GM21528 (cell line): ENCODE measurements around the gene C1S.
"Not testable (repeated sequence)": the region's sequence is repeated elsewhere in the genome, so short reads cannot be mapped to it uniquely, and the experiment has no call there.

Source experiments
- ATAC-seq: cut with Tn5 transposase; IDR thresholded peaks from one replicate; pipeline ENCODE4 v1.9.1; 2021; ENCODE audit warnings: mild to moderate bottlenecking, moderate library complexity; ENCODE audit not compliant: unreplicated experiment, low FRiP score

The C1S gene

DNA sequence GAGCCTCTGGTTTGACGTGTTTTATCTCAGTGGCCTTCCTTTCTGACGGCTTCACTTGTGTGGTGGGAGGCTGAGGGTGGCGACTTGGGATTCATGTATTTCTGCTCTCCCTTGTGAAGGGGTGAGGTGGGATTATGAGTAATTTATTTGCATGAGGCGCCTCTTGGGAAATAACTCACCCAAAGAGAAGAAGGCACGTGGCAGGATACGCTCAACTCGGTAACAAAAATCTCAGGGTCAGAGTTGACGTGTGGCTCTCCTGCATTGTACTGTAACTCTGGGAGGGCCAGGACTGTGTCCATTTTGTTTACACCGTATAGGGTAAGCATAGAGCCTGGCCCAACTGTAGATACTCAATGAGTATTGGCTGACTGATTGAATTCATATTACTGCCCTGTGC is 14.6 kb upstream of the C1S start:
- no peak for ATAC-seq

DNA sequence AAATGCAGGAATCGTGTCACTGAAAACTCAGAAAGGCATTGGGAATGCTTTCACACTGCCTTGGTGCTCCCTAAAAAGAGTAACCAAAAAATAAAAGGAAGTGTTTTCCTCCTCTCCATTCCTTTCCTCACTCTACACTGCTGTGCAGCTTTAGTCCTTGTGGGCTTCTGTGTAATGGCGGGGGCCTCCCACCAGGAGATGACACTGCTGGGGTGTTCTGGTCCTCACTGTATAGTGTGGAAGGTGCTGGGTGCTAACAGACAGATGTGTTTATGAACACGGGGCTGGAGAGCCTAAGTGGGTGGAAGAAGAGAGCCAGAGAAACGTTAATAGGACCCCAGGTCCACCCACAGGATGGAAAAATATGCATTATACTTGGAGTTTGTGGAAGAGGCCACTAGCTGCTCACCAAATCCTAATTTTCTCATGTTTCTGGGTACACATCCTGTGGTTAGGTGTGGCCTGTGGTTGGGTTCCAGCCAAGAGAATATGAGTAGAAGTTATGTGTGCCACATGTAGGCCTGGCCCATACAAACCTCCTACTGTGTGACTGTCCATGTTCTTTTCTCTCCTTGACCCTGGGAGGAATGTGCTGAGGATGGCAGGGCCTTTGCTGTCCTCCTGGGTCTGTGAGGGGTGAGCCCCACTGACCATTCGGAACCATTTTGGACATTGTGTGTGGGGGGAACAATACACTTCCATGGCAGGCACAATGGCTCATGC is 14.0 kb upstream of the C1S start:
- ATAC-seq, result no peak

DNA sequence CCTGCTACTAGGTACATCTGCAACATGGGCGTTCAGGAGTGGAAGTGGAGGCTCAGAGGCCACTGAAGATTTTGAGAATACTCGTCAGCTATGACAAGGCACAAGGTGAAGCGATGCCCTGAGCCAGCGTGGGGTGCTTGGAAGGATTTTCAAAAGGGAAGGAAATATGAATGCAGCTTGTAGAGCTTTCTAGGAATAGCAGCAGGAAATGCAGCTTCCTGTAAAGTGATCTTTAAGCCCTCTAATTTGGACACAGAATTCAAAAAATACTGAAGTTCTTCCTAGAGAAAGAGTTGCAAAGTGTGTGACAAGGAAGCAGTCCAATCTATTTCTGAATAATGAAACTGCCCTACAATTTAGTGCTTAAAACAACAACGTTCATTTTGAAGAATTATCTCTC is 13.2 kb upstream of the C1S start:
- ATAC-seq, result no peak

DNA sequence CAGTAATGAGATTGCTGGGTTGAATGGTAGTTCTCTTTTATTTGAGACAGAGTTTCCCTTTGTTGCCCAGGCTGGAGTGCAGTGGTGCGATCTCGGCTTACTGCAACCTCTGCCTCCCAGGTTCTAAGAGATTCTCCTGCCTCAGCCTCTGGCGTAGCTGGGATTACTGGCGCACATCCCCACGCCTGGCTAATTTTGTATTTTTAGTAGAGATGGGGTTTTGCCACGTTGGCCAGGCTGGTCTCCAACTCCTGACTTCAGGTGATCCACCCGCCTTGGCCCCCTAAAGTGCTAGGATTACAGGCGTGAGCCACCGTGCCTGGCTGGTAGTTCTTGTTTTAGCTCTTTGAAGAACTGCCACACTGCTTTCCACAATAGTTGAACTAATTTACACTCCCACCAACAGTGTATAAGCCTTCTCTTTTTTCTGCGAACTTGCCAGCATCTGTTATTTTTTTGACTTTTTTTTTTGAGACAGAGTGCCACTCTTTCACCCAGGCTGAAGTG is 11.0 kb upstream of the C1S start:
- ATAC-seq, result not testable (repeated sequence)

DNA sequence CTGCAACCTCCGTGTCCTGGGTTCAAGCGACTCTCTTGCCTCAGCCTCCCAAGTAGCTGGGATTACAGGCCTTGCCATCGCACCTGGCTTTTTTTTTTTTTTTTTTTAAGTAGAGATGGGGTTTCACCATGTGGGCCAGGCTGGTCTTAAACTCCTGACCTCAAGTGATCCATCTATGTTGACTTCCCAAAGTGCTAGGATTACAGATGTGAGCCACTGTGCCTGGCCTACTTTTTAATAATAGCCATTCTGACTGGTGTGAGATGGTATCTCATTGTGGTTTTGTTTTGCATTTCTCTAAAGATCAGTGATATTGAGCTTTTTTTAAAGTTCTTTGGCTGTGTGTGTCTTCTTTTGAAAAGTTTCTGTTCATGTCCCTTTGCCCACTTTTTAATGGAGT is 10.5 kb upstream of the C1S start:
- not testable (repeated sequence) for ATAC-seq

DNA sequence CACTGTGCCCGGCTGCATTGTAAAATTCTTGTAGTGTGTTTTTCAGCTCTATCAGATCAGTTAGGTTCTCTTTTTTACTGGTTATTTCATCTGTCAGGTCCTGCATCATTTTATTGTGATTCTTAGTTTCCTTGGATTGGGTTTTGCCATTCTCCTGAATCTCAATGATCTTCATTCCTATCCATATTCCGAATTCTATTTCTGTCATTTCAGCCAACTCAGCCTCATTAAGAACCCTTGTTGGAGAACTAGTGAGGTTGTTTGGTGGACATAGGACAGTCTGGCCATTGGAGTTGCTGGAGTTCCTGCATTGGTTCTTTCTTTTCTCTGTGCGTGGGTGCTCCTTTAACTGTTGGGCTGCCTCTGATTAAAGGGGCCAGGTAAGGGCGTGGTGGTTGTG is 5.6 kb upstream of the C1S start:
- ATAC-seq, result no peak

DNA sequence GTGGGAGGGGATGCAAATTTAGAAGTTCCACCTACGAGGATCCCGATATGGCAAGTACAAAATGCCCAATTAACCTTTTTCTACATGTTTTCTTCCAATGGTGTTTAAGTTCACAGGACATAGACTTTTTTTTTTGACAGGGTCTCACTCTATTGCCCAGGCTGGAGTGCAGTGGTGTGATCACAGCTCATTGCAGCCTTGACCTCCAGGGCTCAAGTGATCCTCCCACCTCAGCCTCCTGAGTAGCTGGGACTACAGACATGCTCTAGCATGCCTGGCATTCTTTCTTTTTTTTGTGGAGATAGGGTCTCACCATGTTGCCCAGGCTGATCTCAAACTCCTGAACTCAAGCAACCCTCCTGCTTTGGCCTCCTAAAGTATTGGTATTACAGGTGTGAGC is 4.8 kb upstream of the C1S start:
- not testable (repeated sequence) for ATAC-seq

DNA sequence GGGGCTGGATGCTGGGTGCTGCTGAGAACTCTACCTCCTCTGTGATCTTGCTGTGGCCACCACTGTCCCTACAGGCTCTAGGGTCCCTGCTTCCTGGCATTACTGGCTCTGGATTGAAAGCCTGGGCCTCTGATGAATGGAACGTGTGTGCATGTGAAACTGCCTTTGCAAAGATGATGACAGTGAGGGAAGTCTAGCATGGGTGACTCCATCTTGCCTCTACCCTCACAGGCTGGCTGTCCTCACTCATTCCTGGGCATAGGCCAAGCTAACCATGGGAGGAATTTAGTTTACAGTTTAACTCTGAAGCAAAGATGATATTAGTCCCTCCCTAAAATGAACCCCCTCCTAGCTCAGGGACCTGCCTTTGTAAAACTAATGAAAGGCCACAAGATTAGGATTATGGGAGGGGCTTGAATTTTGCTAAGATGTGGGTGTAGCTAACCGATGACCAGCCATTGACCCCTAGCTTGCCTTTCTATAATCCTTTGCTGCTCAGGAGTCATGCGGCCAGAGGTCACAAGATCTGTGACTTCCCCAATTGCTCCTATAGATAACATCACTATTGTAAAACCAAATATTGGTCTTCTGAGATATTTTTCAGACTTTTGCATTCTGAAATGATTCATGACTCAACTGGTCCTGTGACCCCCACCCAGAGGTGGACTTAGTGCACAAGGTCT is 2.2 kb upstream of the C1S start:
- no peak for ATAC-seq

DNA sequence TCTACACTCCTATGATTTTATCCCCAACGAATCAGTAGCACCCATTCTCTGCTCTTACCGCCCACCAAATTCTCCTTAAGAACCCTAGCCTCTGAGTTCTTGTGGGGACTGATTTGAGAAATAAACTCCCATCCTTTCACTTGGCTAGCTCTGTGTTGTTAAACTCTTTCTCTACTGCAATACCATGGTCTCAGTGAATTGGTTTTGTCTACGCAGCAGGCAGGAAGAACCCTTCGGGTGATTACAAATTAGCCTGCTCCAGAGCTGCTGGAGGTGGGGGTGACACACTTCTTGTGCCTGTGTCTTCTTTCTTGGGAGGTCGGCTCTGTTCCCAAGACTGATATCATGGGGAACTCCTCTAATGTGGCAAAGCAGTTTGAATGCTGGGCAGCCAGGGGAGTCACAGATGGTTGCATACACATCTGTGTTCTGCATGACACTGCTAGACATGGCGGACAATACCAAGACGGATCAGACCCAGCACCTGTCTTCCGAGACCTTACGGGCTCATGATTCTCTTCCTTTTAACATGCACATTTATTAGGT is 1.6 kb upstream of the C1S start:
- no peak for ATAC-seq

DNA sequence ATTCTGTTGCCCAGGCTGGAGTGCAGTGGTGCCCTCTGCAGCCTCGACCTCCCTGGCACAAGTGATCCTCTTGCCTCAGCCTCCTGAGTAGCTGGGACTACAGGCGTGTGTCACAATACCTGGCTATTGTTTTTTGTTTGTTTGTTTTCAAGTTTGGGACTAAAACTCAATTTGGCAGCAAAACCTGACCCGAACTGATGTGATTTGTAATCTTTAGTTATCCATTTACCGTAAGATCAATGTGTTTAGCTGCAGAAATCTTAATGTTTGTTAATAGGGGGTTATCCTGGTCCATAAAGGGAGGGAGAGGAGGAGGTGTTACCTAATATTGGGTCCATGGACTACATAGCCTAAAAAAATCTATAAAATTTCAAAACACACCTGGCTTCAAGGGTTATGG is 738 bp upstream of the C1S start:
- no peak for ATAC-seq

DNA sequence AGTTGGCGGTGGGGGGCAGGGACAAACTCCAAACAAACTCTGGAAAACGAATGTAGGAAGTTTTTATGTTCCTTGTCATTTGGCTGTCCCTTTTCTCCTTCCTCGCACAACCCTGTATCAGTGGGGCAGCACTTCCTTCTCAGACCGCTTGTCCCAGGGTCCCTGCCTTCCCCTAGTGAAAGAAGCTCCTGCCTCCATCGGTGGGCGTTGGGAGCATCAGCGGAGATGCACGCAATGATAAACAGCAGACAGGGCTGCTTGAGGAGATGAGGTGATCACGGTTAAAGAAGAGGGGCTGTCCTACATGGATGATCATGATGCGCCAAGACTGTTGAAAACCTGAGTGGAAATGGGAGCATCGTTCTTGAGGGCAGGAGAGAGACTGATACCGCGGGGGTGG is 620 bp downstream of the C1S start:
- ATAC-seq, result no peak

DNA sequence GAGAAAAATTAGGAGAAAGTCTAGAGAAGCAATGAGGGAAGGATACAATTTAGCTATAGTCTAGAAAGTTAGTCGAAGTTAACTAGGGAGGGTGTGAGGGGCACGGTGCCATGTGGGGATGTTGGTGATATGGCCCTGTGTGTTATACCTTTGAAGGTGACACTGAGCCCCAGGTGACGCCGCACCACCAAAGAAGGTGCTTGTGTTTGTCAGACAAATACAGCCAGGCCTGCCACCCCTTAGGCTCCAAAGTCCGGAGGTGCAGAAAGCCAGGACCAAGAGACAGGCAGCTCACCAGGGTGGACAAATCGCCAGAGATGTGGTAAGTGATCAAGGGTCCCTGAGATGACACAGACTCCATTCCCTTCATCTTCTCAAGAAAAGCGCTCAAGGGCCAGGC is 1.1 kb downstream of the C1S start:
- no peak for ATAC-seq

DNA sequence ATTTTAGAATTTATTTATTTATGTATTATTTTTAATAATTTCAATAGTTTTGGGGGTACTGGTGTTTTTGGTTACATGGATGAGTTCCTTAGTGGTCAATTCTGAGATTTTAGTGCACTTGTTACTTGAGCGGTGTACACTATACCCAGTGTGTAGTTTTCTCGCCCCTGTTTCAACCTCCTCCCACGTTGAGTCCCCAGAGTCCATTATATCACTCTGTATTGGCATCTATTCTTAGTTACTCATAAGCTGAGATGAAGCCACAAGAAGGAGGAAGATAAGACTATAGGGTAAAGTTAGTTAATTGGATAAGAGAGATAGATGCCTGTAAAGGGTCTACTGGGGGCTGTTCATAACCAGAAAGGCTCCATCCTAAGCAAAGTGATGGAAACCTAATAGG is 4.0 kb downstream of the C1S start:
- no peak for ATAC-seq

DNA sequence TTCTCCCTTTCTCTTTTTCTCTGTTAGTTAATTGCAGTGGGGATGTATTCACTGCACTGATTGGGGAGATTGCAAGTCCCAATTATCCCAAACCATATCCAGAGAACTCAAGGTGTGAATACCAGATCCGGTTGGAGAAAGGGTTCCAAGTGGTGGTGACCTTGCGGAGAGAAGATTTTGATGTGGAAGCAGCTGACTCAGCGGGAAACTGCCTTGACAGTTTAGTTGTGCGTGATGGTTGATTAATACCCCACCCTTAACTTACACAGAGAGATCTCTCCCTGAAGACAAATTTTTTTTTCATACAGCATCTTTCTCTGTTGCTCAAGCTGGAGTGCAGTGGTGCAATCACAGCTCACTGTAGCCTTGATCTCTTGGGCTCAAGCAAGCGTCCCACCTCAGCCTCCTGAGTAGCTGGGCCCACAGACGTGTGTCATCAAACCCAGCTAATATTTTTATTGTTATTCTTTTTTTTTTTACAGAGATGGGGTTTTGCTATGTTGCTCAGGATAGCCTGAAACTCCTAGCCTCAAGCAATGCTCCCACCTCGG is 4.6 kb downstream of the C1S start:
- no peak for ATAC-seq

DNA sequence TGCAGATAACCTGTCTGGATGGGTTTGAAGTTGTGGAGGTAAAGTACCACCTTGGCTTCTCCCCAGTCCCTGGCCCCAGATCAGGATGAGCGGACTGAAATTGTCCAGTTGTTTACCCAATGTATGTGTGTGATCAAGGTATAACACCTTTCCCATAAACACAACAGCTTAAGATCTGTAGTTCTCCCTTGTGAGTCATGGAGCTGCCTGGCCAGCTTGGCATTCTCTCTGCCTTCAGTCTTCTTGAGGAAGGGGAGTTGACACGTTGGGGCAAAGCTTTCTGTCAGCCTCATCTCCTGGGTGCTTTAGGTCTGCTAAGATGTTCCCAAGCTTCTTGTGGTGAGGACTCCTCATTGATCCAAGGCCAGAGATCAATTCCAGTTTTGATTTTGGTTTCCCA is 6.1 kb downstream of the C1S start:
- ATAC-seq, result no peak

DNA sequence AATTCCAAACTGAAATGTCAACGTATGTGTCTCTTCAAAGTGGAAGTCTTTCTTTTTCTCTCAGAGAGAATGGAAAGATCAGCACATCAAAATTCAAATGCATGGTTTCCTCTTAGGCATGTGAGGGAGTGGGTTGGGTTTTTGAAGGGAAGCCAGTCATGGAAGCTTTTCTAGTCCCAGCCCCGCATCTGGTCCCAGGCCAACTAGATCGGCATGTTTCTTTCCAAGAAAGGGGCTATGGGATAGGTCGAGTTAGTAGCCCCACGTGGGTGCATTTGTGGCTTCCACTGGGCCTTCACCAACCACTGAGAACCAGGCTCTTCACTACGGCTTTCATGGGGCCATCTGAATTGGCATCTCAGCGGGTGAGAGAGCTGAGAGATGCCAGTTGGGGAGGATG is 6.6 kb downstream of the C1S start:
- no peak for ATAC-seq

DNA sequence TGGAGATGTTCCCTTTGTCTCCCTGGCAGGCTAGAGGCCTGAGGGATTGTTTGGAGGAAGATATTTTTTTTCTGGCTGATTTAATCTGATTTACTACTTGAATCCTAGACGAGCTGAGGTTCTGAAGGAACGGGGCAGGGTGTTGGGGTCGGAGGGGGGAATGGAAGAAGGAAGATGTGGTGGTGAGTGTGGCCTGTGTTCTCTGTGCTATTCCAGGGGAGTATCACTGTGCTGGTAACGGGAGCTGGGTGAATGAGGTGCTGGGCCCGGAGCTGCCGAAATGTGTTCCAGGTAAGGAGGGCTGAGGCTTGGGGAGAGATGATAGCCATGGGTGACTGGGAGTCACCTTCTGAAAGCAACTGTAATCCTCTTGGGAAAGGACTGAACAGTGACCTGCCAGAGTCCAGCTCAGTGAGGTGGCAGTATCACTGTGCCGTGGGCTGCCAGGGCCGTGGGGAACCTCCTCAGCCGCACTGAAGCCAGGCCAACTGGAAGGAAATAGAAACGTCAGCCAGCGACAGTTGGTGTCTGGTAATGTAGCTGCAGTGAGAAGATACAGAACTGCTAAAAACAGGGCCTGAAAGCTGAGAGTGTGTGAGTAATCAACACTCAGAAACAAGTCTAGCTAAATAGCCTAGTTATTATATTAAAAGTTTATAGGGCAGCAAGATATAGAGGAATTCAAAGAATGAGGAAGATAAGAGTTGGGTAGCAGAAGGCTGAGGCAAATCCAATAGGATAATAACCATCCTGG is 7.9 kb downstream of the C1S start:
- no peak for ATAC-seq

DNA sequence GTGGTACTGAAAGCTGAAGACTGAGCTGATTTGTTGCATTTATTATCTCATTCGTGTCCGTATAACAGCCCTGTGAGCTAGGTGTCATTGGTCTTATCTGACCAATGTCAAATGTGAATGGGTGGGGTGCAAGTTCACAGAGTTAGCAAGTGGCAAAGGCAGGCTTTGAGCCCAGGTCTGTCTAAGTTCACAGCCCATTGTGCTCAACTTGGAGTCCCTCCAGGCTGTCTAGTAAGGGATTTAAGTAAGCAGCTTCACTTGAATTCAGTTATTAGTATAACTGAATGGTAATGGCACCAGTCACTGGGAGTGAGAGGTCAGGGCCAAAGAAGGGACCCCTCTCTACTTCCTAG is 8.5 kb downstream of the C1S start:
- ATAC-seq, result no peak

DNA sequence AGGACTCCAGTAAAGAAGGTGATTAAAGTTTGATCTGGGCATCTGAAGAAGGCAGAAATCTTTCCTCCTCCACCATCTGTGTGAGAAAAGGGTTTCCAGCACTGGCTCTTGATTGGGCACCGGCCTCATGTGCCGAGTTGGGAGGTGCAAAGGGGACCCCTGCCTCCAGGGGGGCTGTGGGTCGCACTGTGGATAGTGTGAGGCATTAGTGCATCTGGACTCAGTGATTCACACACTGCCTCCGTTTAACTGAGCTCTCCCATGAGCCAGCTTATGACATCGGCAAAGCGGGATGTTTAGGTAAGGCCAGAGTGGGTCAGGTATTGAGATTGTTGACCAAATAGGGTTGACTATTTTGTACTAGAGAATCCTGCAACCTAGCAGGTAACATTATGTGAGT is 8.9 kb downstream of the C1S start:
- ATAC-seq, result no peak

DNA sequence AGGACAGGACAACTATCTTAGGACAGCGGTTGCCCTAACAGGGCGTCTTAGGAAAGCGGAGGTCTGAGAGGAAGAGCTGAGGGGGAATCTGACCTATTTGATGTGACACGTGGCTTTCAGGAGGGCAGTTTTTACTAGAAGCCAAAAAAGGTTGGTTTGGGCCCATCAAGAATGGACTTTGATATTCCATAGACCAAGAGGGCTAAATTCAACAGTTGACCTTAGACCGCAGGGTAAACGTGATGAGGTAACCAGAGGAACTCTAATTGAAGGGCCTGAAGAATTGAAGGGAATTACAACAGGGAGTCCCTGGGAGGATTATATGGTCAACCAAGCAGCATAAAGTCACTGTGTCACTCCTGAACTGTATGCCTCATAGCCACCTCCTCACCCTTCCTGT is 11.5 kb downstream of the C1S start:
- no peak for ATAC-seq

DNA sequence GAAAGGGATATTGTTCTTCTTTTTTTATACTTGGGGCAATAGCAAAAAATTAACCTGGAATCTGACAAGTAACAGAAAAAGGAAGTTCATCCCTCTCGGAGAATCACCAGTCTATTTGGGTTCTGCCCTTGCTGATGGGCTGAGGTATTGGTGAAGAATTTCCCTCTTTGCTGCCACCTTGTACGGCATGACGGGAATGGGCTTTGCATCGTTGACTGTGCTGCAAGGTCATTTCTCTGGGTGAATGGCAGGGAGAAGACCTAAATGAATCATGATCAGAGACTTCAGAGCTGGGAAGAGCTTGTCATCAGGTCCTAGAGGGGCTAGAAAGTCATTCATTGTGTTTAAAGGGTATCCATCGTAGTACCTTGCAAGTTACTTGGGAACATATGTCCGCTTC is 12.0 kb downstream of the C1S start:
- ATAC-seq, result no peak
